Nephron (organoid): ENCODE data around the gene CPLX4.

ENCODE experiments used
- H3K27ac Mint-ChIP-seq, 3 experiments: 2 replicates each; pipeline ENCODE4 v1.8.0; 2020; ENCODE audit warnings: mixed read lengths in 3 of 3, mild to moderate bottlenecking in 2 of 3, moderate library complexity in 1 of 3
- H3K27me3 Mint-ChIP-seq: 2 replicates; pipeline ENCODE4 v1.8.0; 2021; ENCODE audit warnings: low read depth, mild to moderate bottlenecking, moderate library complexity, mixed read lengths
- H3K36me3 Mint-ChIP-seq: 2 replicates; pipeline ENCODE4 v1.8.0; 2020; ENCODE audit warnings: low read depth, mixed read lengths
- H3K4me1 Mint-ChIP-seq: 2 replicates; pipeline ENCODE4 v1.8.0; 2020; ENCODE audit warnings: mixed read lengths
- H3K4me3 Mint-ChIP-seq, 3 experiments: 2 replicates each; pipeline ENCODE4 v1.8.0; 2020; ENCODE audit warnings: mild to moderate bottlenecking in 3 of 3, mixed read lengths in 3 of 3, moderate library complexity in 2 of 3
- H3K9me3 Mint-ChIP-seq: 2 replicates; pipeline ENCODE4 v1.8.0; 2020; ENCODE audit warnings: mixed read lengths
- TF ChIP-seq, protein P1 (sequence below), 3 experiments: fragments of 200-600 bp; sonication (generic); IDR thresholded peaks; one replicate each; pipeline ENCODE4 v1.5.0; 2021; ENCODE audit warnings: antibody characterized with exemption in 3 of 3; ENCODE audit not compliant: unreplicated experiment in 3 of 3

The CPLX4 gene

GRCh38 chr18:59300676-59301285 lies 17.7 kb downstream of the CPLX4 start:
- Mint-ChIP-seq H3K9me3 (no peaks in the 10 kb centered on the region), H3K27ac (no peak overlapping the region), H3K4me3 (no peak overlapping the region), H3K4me1 (no peaks in the 10 kb centered on the region), H3K27me3 (peaks cover 35% of the 10 kb centered on the region), H3K36me3 (no peaks in the 10 kb centered on the region)
- TF ChIP-seq, protein P1, sequence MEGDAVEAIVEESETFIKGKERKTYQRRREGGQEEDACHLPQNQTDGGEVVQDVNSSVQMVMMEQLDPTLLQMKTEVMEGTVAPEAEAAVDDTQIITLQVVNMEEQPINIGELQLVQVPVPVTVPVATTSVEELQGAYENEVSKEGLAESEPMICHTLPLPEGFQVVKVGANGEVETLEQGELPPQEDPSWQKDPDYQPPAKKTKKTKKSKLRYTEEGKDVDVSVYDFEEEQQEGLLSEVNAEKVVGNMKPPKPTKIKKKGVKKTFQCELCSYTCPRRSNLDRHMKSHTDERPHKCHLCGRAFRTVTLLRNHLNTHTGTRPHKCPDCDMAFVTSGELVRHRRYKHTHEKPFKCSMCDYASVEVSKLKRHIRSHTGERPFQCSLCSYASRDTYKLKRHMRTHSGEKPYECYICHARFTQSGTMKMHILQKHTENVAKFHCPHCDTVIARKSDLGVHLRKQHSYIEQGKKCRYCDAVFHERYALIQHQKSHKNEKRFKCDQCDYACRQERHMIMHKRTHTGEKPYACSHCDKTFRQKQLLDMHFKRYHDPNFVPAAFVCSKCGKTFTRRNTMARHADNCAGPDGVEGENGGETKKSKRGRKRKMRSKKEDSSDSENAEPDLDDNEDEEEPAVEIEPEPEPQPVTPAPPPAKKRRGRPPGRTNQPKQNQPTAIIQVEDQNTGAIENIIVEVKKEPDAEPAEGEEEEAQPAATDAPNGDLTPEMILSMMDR (IDR thresholded peaks at IDR 0.05; ENCODE audit: unreplicated experiment in 3 of 3): no peak

DNA sequence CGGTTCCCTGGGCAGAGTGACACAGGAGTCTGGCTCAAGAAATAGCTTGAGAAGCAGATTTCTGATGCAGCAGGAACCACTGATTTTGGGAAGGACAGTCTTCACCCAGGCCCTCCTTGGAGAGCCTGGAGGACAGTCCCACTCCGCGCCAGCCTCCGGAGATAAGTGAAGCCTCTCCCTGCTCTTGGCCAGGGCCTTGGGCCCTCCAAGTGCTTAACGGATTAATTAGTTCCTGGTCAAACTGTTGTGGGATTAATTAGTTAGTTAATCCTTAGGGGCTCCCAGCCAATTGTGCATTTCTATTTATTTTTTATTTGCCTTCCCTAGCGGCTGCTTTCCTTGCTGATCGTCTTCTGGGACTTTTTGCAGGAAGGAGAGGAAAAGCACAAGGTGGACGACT lies 19.6 kb downstream of the CPLX4 start:
- TF ChIP-seq, protein P1 (IDR thresholded peaks at IDR 0.05; ENCODE audit: unreplicated experiment in 3 of 3): no peak
- Mint-ChIP-seq H3K27me3 (peaks cover 42% of the 10 kb centered on the region), H3K27ac (no peak overlapping the region), H3K9me3 (no peaks in the 10 kb centered on the region), H3K36me3 (no peaks in the 10 kb centered on the region), H3K4me3 (no peak overlapping the region), H3K4me1 (no peaks in the 10 kb centered on the region)

DNA sequence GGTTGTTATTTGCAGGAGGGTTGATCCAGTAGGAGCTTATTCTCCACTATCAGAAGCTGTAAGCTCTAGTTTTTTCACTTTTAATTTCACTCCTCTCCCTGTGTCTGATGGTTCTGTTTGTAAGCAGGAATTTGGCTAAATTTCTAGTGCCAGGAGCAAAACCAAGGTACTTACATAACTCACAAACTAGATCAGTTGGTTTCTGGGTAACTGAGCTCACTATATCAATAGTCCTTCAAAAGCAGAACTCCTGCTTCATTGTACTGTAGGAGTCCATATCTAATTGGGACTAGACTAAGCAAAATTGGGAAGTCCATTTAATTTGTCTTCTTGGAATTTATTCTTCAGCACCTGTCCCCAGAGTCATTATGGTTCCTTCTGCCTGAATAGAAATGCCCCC lies 25.1 kb downstream of the CPLX4 start:
- no peaks in the 10 kb centered on the region for H3K4me1 Mint-ChIP-seq
- no peak overlapping the region for H3K4me3 Mint-ChIP-seq
- TF ChIP-seq, protein P1 (IDR thresholded peaks at IDR 0.05; ENCODE audit: unreplicated experiment in 3 of 3): no peak
- no peak overlapping the region for H3K27ac Mint-ChIP-seq
- H3K36me3 Mint-ChIP-seq: no peaks in the 10 kb centered on the region
- peaks cover 60% of the 10 kb centered on the region for H3K27me3 Mint-ChIP-seq
- no peaks in the 10 kb centered on the region for H3K9me3 Mint-ChIP-seq

- TF ChIP-seq, protein P1 (IDR thresholded peaks at IDR 0.05; ENCODE audit: unreplicated experiment in 3 of 3): no peak
- no peaks in the 10 kb centered on the region for H3K36me3 Mint-ChIP-seq
- no peaks in the 10 kb centered on the region for H3K4me1 Mint-ChIP-seq
- H3K27ac Mint-ChIP-seq: no peak overlapping the region
- no peak overlapping the region for H3K4me3 Mint-ChIP-seq
- H3K9me3 Mint-ChIP-seq: no peaks in the 10 kb centered on the region
- H3K27me3 Mint-ChIP-seq: peaks cover 70% of the 10 kb centered on the region
Observed at GRCh38 chr18:59286341-59286740, 32.1 kb downstream of the CPLX4 start.

GRCh38 chr18:59282341-59282740 lies 36.1 kb downstream of the CPLX4 start:
- Mint-ChIP-seq H3K27me3 (peaks cover 96% of the 10 kb centered on the region), H3K9me3 (no peaks in the 10 kb centered on the region), H3K4me3 (no peak overlapping the region), H3K4me1 (no peaks in the 10 kb centered on the region), H3K36me3 (no peaks in the 10 kb centered on the region), H3K27ac (no peak overlapping the region)
- TF ChIP-seq, protein P1 (IDR thresholded peaks at IDR 0.05; ENCODE audit: unreplicated experiment in 3 of 3): no peak

DNA sequence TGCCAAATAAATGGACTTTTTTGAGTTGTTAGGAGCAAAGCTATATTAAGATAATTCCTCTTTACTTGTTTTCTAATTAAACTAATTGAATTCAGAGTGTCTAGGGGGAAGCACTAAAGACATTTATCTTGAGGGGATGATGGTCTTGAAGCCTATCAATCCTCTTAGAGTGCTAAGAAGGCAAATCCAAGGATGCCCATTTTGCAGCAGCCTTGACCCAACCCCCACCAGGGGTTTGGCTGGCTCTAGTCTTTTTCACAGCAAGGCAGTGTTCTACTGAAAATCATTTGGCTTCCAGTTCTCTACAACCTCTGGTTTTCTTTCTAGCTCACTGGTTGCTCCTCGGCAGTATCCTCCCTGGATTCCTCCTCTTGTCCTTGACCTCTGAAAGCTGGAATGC lies 38.7 kb downstream of the CPLX4 start:
- TF ChIP-seq, protein P1 (IDR thresholded peaks at IDR 0.05; ENCODE audit: unreplicated experiment in 3 of 3): no peak
- no peak overlapping the region for H3K4me3 Mint-ChIP-seq
- no peaks in the 10 kb centered on the region for H3K36me3 Mint-ChIP-seq
- no peak overlapping the region for H3K27ac Mint-ChIP-seq
- H3K4me1 Mint-ChIP-seq: no peaks in the 10 kb centered on the region
- H3K9me3 Mint-ChIP-seq: no peaks in the 10 kb centered on the region
- H3K27me3 Mint-ChIP-seq: peaks cover 100% of the 10 kb centered on the region
